ENCODE measurements around the gene SRP68.

The SRP68 gene

GRCh38 chr17:76054112-76054476 lies 18.2 kb downstream of the SRP68 start:
- no peak for TF ChIP-seq CTCF (IDR thresholded peaks at IDR 0.05; ENCODE audit: low read depth, low read length)
- Histone ChIP-seq H3K36me3 (peaks cover 68% of the 10 kb centered on the region), H3K4me3 (ENCODE audit: low read depth, low read length) (no peak overlapping the region), H3K9me3 (no peaks in the 10 kb centered on the region), H3K27me3 (no peaks in the 10 kb centered on the region), H3K4me1 (no peaks in the 10 kb centered on the region)
- DNase-seq: no peak

GRCh38 chr17:76053246-76054111 lies 18.8 kb downstream of the SRP68 start:
- no peaks in the 10 kb centered on the region for H3K9me3 ChIP-seq
- no peak for DNase-seq
- TF ChIP-seq CTCF (IDR thresholded peaks at IDR 0.05; ENCODE audit: low read depth, low read length): no peak
- peaks cover 68% of the 10 kb centered on the region for H3K36me3 ChIP-seq
- H3K4me3 ChIP-seq (ENCODE audit: low read depth, low read length): no peak overlapping the region
- no peaks in the 10 kb centered on the region for H3K27me3 ChIP-seq
- H3K4me1 ChIP-seq: no peaks in the 10 kb centered on the region

GRCh38 chr17:76051561-76051960 lies 20.8 kb downstream of the SRP68 start:
- Histone ChIP-seq H3K9me3 (no peaks in the 10 kb centered on the region), H3K36me3 (peaks cover 66% of the 10 kb centered on the region), H3K27me3 (no peaks in the 10 kb centered on the region), H3K4me3 (ENCODE audit: low read depth, low read length) (no peak overlapping the region), H3K4me1 (no peaks in the 10 kb centered on the region)
- no peak for TF ChIP-seq CTCF (IDR thresholded peaks at IDR 0.05; ENCODE audit: low read depth, low read length)
- no peak for DNase-seq

GRCh38 chr17:76050538-76051467 lies 21.5 kb downstream of the SRP68 start:
- Histone ChIP-seq H3K9me3 (no peaks in the 10 kb centered on the region), H3K36me3 (peaks cover 61% of the 10 kb centered on the region), H3K4me3 (ENCODE audit: low read depth, low read length) (no peak overlapping the region), H3K4me1 (no peaks in the 10 kb centered on the region), H3K27me3 (no peaks in the 10 kb centered on the region)
- TF ChIP-seq CTCF (IDR thresholded peaks at IDR 0.05; ENCODE audit: low read depth, low read length): no peak
- DNase-seq: no peak

- TF ChIP-seq CTCF (IDR thresholded peaks at IDR 0.05; ENCODE audit: low read depth, low read length): no peak
- DNase-seq: no peak
- Histone ChIP-seq H3K4me3 (ENCODE audit: low read depth, low read length) (no peak overlapping the region), H3K27me3 (no peaks in the 10 kb centered on the region), H3K4me1 (no peaks in the 10 kb centered on the region), H3K36me3 (peaks cover 64% of the 10 kb centered on the region), H3K9me3 (no peaks in the 10 kb centered on the region)
These were observed 22.3 kb downstream of the SRP68 start for GRCh38 chr17:76049836-76050537.
